Measurements from ENCODE around the gene NOP10. TPM values are rescaled to one million over a fixed set of nuclear protein-coding genes. Genes with fewer than 3 reads are reported as not detected.

NOP10 gene
- total and polyA plus RNA-seq, 2 of the 8 experiments (the other 6 are each of a cell fraction or from before 2014, with no cell fraction given): 285 to 981 TPM

- no peak for TF ChIP-seq CHD7 (IDR thresholded peaks at IDR 0.05; ENCODE audit: insufficient replicate concordance, low read length)
- TF ChIP-seq SIN3A (conservative IDR thresholded peaks at IDR 0.05 in 1 of 2, IDR thresholded peaks at IDR 0.05 in 1 of 2; ENCODE audit: low read depth in 1 of 2, low read length in 2 of 2): no peak
- TF ChIP-seq KDM1A (IDR thresholded peaks at IDR 0.05; ENCODE audit: borderline replicate concordance, low read length): no peak
- no peak for TF ChIP-seq NRF1 (IDR thresholded peaks at IDR 0.05; ENCODE audit: low read depth, low read length)
- no peak for TF ChIP-seq SIX5 (IDR thresholded peaks at IDR 0.05; ENCODE audit: low read depth, low read length)
- TF ChIP-seq RXRA (IDR thresholded peaks at IDR 0.05; ENCODE audit: insufficient read depth, low read depth, low read length): no peak
- no peak for TF ChIP-seq ZNF274 (IDR thresholded peaks at IDR 0.05; ENCODE audit: borderline replicate concordance, extremely low read depth, low read length)
Measured at GRCh38 chr15:34341381-34342212, 1.3 kb downstream of the NOP10 start (continued).

Measured in H1 (cell line).